GM21381 (cell line): ENCODE measurements around the gene DIABLO.
A peak's percentile ranks its signal among the peaks of the same experiment; 100 is the strongest.
"Not testable (repeated sequence)": the region's sequence is repeated elsewhere in the genome, so short reads cannot be mapped to it uniquely, and the experiment has no call there.

Experiments
- ATAC-seq: cut with Tn5 transposase; IDR thresholded peaks from one replicate; pipeline ENCODE4 v1.9.1; 2021; ENCODE audit warnings: mild to moderate bottlenecking, moderate library complexity; ENCODE audit not compliant: unreplicated experiment

The DIABLO gene

GRCh38 chr12:122225683-122226365 lies at the start of gene DIABLO:
TSS of gene DIABLO (minus strand) at chr12:122226052. CDS start at chr12:122226014, 38 bp downstream.
- peak; percentile 92 for ATAC-seq

- ATAC-seq: no peak
Observed at GRCh38 chr12:122275459-122275858, 49.6 kb upstream of the DIABLO start.

GRCh38 chr12:122266230-122266901 lies 40.5 kb upstream of the DIABLO start, which contains the start of gene VPS33A:
TSS of gene VPS33A (minus strand) at chr12:122266494. CDS start at chr12:122266408, 86 bp downstream.
- peak; percentile 83 for ATAC-seq

GRCh38 chr12:122265886-122266229 lies 40.0 kb upstream of the DIABLO start:
- ATAC-seq: peak; percentile 29

DNA sequence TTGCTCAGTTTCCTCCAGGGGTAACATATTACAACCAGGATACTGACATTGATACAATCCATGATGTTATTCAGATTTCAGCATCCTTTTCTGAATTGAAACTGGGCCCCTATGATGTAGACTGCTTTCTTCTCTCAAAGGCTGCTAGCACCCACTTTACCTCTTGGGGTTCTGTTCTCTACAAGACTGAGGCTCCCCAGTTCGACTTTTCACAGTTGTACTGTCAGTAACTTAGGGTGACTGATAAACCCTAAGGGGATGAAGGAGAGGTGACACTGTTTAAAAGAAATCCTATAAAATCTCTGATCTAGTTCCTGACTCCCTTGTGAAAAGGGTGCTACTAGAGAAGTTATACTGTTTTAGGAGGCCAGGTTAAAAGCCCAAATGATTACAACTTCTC lies 39.6 kb upstream of the DIABLO start:
- no peak for ATAC-seq

GRCh38 chr12:122260735-122261134 lies 34.9 kb upstream of the DIABLO start:
- ATAC-seq: not testable (repeated sequence)

DNA sequence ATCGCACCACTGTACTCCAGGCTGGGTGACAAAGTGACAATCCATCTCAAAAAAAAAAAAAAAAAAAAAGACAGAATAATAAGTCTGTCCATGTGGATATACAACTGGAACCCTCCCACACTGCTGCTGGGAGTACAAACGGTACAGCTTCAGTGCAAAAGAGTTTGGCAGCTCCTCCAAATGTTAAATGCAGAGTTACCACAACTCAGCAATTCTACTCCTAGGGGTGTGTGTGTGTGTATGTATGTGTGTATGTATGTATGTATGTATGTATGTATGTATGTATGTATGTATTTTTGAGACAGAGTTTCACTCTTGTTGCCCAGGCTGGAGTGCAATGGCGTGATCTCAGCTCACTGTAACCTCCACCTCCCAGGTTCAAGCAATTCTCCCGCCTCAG lies 33.1 kb upstream of the DIABLO start:
- ATAC-seq: not testable (repeated sequence)

DNA sequence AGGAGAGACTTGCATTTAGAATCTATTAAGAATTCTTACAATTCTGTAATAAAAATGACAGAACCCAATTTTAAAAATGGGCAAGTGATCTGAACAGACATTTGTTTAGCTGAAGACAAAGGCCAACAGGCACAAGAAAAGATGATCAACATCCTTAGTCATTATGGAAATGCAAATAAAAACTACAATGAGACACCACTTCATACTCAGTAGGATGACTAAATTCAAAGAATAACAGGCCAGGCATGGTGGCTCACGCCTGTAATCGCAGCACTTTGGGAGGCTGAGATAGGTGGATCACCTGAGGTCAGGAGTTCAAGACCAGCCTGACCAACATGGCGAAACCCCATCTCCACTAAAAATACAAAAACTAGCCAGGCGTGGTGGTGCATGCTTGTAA lies 32.6 kb upstream of the DIABLO start:
- not testable (repeated sequence) for ATAC-seq

DNA sequence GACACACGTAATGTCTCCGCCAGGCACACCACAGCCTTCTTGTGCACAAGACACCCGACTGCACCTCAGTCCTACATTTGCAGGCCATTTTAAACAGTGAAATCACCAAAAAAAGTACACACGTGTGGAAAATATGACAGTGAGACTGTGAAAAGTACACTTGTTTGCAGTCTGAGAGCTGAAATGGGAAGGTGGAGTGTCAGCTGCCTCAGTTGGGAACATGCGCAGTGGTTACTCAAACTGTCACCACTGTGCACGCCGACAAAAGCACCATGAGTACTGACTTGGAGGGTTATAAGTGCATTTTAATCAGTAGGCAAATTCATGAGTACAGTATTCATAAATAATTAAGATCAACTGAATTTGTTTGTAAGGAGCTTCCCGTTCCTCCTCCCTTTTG lies 24.7 kb upstream of the DIABLO start:
- ATAC-seq: no peak

- ATAC-seq: no peak
Observed at GRCh38 chr12:122250047-122250446, 24.2 kb upstream of the DIABLO start.

DNA sequence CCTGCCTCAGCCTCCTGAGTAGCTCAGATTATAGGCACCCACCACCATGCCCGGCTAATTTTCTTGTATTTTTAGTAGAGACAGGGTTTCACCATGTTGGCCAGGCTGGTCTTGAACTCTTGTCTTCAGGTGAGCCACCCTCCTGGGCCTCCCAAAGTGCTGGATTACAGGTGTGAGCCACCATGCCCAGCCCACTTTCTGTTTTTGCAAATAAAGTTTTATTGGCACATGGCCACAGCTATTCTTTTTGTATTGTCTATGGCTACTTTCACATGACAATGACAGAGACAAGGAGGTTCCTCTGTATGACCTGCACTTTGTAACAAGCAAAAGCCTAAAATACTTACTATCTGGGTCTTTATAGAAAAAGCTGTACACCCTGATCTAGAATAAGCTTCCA lies 19.7 kb upstream of the DIABLO start:
- no peak for ATAC-seq

GRCh38 chr12:122244565-122245371 lies 18.9 kb upstream of the DIABLO start:
- ATAC-seq: no peak

- no peak for ATAC-seq
Observed at GRCh38 chr12:122243965-122244364, 18.1 kb upstream of the DIABLO start.

DNA sequence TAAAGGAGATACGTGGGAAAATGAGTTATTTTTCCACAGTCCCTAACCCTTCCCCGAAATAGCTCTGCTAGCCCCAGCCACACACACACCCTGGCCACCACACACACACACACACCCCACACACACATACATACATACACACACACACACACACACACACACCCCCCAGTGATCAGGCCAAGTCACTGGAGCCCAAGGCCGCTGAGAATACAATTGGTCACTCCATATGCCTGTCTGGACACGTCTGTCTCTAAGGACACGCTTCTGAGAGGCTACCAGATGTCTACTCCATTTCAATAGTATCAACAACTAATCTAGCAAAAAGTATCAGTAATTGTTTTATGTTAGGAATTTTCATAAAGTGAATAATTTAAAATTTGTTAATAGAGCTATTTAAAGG lies 13.0 kb upstream of the DIABLO start:
- no peak for ATAC-seq

GRCh38 chr12:122235741-122236140 lies 9.9 kb upstream of the DIABLO start:
- no peak for ATAC-seq

DNA sequence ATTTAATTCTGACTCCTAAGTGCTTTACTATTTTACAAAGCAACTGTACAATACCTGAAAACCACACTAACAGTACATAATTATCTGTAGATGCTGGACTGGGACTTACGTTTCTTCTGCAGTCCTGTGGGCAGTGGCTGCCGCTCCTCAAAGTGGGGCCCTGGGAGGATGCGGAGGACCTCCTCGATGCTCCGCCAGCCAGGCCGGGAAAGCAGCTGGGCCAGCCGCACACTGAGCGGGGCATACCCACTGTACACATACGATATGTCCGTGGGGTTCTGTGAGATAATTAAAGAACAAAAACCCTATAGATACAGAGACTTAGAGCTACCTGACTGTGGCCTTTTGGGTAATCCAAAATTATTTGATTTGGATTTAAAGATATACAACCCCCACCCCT lies 6.8 kb upstream of the DIABLO start:
- no peak for ATAC-seq

GRCh38 chr12:122230798-122231197 lies 4.9 kb upstream of the DIABLO start:
- no peak for ATAC-seq

DNA sequence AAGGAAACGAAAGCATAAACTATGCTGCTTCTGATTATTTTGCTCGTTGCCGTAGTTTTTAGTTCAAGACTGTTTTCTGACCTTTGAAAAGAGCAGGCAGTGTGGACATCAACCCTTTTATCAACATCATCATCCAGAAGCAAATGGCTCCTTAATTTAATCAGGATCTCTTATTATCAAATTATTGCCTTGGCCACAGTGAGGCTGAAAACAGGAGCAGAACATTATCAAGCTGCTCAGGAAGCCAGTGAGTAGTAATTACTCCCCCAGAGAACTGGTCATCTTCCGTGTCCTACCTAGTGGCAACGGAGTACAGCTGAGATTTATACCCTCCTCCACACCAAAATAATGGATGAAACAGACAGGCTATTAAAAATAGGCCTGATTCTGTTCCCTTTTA lies 2.2 kb upstream of the DIABLO start:
- no peak for ATAC-seq

GRCh38 chr12:122227341-122227740 lies 1.5 kb upstream of the DIABLO start:
- ATAC-seq: no peak

GRCh38 chr12:122226366-122227125 lies 694 bp upstream of the DIABLO start:
- ATAC-seq: no peak

DNA sequence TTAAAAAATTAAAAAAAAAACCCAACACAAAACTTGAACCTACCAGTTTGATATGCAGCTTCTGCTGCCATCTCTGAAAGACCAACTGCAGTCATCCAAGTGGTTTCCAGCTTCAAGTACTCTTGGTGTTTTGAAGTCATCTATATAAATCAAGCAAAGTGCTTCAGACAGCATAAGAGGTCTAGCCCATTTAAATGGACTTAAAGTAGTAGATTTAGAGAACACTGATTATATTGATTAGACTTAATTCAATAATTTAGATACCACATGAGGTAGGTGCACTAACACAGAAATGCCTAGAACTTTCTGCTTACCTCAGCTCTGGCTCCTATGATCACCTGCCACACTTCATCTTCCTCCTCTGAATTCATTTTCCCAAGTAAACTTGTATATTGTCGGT lies 9.4 kb downstream of the DIABLO start:
- no peak for ATAC-seq
